Measurements from ENCODE around the gene COL1A1. TPM values are rescaled to one million over a fixed set of nuclear protein-coding genes. Genes with fewer than 3 reads are reported as not detected.

COL1A1 gene
- polyA plus RNA-seq (ENCODE audit: insufficient read length), result 3,500 TPM

DNA sequence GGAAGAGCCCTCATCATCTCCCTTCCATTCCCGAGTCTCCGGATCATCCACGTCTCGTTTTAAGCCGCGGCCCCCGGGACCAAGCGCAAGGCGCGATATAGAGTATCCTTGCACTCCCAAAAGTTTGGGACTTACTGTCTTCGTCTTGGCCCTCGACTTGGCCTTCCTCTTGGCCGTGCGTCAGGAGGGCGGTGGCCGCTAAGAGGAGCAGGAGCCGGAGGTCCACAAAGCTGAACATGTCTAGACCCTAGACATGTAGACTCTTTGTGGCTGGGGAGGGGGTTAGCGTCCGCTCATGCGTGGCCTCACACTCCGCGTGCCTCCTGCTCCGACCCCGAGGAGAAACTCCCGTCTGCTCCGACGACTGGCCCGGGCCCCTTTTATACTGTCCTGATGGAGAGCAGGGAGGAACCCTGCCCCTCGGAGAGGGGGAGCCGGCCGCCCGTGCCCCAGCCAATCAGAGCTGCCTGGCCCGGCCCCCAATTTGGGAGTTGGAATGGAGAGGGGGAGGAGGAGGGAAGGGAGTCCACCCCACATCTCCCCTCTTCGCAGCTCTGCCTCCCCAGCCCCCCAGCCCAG lies at the start of gene COL1A1:
Gene COL1A1 (minus strand): TSS at position 356 of the 579 bp plus-strand sequence. CDS start 118 bp downstream, at position 238.
- DNase-seq (ENCODE audit: low read depth), result no peak

DNA sequence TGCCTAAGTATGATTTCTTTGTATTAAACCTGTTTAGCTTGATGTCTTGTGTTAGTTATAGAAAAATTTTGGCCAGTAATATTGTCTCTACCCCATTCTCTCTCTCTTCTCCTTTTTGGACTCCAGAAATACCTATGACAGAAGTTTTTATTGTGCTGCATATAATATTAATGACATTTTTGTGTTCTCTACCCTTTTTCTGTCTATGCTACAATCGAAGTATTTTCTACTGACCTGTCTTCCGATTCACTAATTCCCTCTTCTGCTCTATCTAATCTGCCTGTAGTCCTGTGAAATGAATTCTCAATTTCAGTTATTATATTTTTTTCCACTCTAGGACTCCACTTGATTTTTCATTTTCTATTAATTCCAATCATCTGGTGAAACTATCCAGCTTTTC lies 46.8 kb upstream of the COL1A1 start:
- no peak for DNase-seq (ENCODE audit: low read depth)

DNA sequence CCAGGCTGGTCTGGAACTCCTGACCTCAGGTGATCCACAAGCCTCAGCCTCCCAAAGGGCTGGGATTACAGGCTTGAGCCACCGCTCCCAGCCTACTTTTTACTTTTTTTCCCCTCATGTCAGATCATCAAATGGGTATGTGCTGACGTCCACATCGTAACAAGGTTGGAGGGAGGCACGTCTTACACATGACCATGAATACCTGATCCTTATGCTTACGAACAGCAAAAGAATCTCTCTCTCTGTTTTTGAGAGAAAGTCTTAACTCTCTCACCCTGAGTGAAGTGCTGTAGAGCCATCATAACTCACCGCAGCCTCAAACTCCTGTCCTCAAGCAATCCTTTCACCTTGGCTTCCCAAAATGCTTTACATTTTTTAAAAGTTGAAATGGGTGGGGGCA lies 43.3 kb upstream of the COL1A1 start:
- DNase-seq (ENCODE audit: low read depth), result no peak

DNA sequence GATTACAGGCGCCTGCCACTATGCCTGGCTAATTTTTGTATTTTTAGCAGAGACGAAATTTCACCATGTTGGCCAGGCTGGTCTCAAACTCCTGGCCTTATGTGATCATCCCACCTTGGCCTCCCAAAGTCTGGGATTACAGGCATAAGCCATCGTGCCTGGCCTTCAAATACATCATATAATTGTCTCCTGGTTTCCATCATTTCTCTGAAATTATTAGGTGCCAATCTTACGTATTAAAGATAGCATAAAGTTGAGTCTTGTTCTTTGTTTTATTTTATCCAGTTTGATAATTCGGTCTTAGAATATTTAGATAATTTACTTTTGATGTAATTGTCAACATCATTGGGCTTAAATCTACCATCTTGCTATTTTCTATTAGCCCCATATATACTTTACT lies 40.0 kb upstream of the COL1A1 start:
- no peak for DNase-seq (ENCODE audit: low read depth)

DNA sequence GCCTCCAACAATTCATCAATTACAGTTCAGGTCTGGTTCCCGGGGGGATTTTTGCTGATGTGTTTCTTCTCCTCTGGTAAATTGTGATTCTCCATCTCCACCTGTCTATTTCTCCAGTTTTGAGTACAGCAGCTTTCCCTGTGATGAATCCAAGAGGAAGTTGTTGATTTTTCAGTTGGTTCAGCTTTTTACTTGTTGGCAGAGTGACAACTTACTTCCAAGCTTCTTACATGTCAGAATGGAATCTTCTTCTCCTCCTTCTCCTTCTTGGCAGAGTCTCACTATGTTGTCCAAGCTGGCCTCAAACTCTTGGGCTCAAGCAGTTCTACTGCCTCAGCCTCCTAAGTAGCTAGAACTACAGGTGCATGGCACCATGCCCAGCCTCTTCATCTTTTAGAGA lies 39.4 kb upstream of the COL1A1 start:
- DNase-seq (ENCODE audit: low read depth), result no peak

DNA sequence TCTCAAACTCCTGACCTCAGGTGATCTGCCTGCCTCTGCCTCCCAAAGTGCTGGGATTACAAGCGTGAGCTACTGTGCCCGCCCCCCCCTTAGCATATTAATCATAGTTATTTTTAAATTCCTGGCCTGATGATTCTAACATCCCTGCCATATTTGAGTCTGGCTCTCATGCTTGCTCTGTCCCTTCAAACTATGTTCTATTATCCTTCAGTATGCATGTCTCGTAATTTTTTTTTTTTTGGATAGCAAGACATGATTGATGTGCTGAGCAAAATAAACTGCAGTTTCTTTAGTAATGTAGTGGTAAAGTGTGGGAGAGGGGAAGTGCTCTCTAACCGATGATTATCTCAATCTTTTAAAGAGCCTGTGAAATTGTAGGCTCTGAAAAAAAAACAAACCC lies 38.5 kb upstream of the COL1A1 start:
- DNase-seq (ENCODE audit: low read depth), result no peak

DNA sequence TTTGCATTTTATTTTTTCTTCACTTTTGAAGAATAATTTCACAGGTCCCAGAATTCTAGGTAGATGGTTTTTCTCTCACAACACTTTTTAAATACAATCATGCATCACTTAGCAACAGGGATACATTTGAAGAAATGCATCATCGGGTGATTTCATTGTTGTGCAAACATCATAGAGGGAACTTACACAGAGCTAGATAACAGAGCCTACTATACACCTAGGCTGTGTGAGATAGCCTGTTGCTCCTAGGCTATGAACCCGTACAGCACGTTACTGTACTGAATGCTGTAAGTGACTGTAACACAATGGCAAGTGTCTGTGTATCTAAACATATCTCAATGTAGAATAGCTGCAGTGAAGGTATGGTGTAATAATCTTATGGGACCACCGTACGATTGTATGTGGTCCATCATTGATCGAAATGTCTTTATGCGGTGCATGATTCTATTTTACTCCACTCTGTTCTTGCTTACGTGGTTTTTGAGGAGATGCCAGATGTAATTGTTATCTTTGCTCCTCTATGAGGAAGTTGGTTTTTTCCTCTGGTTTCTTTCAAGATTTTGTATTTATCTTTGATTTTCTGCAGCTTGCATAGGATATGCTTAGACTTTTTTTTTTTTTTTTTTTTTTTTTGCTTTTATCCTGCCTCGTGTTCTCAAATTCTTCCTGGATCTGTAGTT lies 37.3 kb upstream of the COL1A1 start:
- DNase-seq (ENCODE audit: low read depth), result no peak

DNA sequence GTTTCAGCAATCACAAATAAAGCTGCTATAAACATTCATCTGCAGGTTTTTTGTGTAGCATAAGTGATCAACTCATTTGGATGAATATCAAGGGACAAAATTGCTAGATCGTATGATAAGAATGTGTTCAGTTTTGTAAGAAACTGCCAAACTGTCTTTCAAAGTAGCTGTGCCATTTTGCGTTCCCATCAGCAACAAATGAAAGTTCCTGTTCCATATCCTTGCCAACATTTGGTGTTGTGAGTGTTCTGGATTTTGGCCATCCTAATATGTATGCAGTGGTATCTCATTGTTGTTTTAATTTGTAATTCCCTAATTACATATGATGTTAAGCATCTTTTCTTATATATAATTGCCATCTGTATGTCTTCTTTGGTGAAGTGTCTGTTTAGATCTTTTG lies 36.5 kb upstream of the COL1A1 start:
- no peak for DNase-seq (ENCODE audit: low read depth)

DNA sequence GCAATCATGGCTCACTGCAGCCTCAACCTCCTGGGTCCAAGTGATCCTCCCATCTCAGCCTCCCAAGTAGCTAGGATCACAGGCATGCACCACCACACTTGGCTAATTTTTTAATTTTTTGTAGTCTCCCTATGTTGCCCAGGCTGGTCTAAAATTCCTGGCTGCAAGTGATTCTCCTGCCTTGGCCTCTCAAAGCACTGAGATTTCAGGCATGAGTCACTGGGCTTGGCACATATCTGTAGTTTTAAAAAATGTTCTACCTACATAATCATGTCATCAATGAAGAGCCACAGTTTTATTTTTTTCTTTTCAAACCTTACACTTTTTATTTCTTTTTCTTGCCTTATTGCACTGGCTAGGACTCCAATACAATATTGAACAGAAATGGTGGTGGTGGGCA lies 33.1 kb upstream of the COL1A1 start:
- DNase-seq (ENCODE audit: low read depth), result no peak

DNA sequence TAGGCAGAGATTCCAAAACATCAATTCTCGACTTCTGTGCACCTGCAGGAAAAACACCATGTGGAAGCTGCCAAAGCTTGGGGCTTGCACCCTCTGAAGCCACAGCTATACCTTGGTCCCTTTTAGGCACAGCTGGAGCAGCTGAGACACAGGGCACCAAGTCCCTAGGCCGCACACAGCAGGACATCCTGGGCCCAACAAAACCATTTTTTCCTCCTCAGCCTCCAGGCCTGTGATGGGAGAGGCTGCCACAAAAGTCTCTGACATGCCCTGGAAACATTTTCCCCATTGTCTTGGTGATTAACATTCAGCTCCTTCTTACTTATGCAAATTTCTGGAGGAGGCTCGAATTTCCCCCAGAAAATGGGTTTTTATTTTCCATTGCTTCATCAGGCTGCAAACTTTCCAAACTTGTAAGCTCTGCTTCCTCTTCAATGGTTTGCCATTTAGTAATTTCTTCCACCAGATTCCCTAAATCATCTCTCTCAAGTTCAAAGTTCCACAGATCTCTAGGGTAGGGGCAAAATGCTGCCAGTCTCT lies 24.3 kb upstream of the COL1A1 start:
- DNase-seq (ENCODE audit: low read depth), result no peak

DNA sequence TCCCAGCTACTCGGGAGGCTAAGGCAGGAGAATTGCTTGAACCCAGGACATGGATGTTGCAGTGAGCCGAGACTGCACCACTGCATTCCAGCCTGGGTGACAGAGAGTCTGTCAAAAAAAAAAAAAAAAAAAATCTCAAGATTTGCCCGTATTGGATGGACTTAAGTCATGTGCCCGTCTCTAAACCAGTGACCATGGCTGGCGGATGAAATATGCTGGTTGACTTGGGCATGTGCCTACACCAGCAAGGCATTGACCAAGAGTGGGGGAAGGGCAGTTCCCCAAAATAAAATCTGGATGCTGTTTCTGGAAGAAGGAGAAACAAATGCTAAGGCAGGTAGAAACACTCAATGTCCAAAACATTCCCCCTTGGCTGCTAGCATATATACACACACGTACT lies 21.5 kb upstream of the COL1A1 start:
- DNase-seq (ENCODE audit: low read depth), result no peak

DNA sequence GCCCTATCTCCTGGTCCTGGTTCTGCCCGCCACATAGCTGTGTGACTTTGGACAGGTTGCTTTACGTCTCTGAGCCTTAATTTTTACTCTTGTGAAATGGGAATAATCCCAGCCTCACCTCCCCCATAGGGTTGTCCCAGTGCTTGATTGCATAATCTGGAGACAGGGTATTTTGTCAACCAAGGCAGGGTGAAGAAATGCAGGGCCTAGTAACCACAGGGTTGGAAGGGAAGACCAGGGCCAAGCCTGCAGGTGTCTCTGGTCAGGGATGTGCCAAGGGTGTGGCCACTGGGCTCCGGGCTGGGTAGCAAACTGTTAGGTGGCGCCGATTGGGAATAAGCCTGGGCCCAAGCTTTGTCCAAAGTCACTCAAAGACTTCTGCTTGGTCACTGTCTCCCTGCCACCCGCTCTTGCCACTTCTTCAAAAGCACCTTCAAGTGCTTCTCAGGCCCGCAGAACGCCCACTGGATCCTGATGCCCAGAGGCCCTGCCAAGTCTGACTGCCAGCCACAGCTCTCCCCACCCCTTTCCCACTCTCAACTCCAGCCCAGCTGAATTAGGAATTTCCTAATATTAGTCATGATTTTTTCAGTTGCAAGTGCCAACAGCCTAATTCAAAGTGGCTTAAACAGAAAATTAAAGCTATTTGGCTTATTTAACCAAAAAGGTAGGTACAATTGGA lies 20.6 kb upstream of the COL1A1 start:
- no peak for DNase-seq (ENCODE audit: low read depth)

DNA sequence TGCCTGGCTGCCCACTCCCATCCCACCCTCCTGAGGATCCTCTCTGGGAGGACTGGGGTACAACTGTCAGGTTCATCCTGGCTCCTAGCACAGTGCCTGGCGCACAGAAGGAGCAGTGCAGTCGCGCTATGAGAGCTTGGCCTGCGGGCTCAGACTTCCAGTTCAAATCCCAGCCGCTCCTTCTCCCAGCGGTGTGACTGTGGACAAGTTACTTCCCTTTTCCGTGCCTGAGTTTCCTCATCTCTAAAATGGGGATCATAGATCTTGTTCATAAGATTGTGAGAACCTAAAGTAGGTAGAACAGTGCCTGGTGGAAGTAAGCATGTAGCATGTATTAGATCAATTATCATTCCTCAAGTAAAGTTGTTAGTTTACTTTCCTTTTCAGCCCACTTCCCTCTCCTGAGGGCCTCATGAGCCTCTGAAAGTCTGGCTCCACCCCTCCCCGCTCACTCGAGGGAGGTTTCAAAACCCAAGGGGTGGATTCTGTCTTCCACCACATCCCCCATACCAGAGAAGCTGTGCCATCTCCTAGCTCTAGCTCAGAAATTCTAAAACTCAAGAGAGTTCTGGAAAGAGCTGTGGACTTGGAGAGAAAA lies 19.9 kb upstream of the COL1A1 start:
- no peak for DNase-seq (ENCODE audit: low read depth)

DNA sequence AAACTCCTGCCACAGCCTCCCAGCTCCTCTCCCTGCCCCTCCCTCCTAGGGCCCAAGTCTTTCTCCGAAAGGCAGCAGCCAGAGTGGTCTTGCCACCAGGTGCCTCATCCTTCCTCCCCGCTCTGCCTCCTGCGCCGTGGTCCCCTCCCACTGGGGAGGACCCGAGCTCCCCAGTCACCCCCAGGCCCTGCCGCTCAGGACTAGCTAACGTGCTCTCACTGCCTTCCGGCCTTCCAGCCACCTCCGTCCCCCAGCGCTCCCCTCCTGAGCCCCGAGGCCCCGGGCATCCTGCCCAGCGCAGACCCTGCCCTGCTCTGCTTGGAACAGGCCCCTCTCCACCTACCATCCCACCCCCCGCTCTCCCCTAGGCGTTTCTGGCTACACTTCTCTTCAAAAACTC lies 19.4 kb upstream of the COL1A1 start:
- DNase-seq (ENCODE audit: low read depth), result no peak

DNA sequence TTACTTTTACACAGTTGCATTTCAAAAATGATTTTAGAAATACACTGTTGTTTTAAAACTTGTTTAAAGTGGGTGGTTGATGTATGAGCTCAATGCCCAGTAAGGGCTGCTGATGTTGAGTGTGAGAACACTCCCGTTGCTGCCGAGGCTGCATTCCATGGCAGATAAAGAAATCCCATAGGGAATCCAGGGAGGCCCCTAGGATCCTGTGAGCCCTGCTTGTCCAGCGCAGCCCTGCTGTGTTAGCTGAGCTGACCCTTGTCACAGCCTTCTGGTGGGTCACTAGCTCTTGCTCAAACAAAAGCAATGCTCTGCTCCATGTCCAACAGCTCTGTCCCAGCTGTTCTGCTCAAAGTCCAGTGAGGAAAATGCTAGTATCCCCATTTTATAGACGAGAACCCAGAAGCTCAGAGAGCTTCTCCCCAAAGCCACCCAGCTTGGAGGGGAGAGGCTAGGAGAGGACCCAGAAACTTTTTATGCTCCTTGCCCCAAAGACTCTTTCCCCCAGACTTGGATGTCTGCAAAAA lies 18.6 kb upstream of the COL1A1 start:
- no peak for DNase-seq (ENCODE audit: low read depth)

DNA sequence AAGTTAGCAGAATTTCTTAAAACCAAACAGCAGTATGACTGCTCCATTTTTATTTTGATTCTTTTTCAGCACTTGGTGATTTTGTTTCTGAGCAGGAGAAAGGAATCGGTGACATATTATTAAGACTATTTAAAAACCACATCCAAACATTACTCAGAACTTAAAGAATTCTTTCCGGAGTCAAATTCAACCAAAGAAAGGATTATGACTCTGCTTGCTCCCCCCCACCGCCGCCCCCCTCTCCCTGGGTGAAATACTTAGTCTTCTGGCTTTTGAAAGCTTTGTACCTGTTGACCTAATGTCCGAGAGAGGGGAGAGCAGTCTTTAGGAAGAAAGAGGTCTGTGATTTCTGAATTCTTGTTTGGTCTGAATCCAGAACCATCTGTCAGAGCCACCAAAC lies 17.9 kb upstream of the COL1A1 start:
- DNase-seq (ENCODE audit: low read depth), result no peak

DNA sequence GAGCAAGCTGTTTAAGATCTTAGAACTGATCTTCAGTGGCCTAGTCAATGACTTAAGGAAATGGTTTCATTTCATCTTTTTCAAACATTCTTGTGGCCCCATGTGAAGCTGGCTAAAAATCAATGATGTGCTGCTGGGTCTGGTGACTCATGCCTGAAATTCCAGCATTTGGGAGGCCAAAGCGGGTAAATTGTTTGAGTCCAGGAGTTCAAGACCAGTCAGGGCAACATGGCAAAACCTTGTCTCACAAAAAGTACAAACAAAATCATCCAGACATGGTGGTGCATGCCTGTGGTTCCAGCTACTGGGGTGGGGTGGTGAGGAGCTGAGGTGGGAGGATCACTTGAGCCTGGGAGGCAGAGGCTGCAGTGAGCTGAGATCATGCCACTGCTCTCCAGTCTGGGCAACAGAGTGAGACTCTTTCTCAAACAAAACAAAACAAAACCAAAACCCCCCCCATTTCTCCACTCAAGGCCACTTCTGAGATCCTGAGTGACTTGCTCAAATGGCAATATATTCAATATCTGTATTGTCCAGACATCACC lies 17.4 kb upstream of the COL1A1 start:
- DNase-seq (ENCODE audit: low read depth), result no peak

DNA sequence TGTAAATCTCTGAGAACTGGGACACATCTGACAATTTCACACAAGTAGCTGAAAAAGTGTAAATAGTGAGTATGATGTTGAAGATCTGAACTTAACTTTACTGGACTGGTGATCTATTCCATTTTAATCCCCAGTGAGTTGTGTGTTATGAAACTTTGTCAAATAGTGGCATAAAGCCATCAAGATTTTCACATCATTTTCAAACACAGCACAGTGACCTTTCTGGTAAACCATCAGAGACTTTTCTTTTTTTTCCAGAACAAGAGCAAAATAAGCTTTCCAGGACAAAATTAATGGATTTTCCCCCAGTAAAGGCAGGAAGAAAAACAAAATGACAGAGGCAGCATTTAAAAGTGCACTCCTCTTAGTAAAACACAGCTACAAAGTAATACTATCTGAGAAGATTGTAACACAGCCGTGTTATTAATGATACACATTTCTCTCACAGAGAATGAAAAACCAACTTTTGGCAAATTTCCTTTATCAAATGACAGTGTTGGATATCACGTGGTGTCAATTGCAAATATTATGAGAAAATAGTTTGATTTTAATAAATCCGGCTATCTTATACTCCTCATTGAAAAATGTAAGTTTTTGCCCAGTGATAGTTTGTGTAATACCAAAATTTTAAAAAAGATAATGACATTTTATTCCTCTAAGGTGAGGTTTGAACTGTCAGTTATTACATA lies 16.8 kb upstream of the COL1A1 start:
- no peak for DNase-seq (ENCODE audit: low read depth)

DNA sequence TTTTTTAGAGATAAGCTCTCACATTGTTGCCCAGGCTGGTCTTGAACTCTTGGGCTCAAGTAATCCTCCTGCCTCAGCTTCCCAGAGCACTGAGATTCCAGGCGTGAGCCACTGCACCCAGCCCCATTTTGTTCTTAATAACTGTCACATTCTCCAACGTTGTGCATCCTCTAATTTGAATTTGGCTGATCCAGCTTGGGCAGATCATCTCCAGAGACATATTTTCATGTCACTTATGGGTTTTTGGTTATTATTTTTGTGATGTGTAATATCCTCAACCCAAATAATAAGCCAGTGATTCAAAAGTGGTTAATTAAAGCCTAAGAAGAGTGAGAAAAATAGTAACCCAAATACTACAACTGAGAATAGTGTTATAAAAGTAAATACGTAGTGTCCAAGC lies 16.2 kb upstream of the COL1A1 start:
- DNase-seq (ENCODE audit: low read depth), result no peak

DNA sequence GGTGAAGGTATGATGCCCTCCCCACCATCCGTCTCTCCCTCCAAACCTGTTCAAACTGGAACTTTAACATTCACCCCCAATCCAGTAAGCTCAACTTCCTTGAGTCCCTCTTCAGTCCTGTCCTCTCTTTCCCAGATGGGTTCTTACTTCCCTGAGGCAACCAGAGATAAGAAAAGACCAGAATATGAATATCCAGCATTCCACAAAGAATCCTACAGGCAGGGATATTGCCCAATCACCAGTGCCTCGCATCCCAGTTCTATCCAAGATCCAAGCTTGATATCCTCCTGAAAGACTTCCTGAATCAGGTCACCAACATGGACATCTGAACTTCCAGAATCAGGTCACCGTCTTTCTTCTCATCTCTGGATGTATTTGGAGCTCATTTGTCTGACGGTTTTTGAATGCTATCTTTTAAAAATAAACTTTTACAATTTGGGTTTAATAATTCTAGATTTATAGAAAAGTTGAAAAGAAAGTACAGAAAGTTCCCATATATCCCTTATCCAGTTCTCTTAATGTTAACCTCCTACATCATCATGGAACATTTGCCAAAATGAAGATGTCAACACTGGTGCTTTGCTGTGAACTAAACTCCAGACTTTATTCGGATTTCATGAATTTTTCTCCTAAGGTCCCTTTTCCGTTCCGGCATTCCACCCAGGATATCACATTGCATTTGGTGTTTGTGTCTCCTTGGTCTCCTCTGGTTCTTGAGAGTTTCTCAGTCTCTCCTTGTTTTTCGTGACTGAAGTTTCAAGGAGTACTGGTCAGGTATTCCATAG lies 13.7 kb upstream of the COL1A1 start:
- no peak for DNase-seq (ENCODE audit: low read depth)
